Ovary (tissue), 3 donors: ENCODE measurements around the gene RBM25.

Source experiments
- EP300 ChIP-seq: sonication (generic); formaldehyde crosslinking; IDR thresholded peaks from one replicate; pipeline ENCODE4 v1.6.1; 2017; ENCODE audit warnings: antibody characterized with exemption
- TF ChIP-seq, protein P1 (sequence below), 3 donors: fragments of 450-650 bp in 2 of 3; fragments of 200-600 bp in 1 of 3; IDR thresholded peaks; one replicate each; pipeline versions ENCODE4 v1.5.1 to v1.8.0; 2016 to 2022; ENCODE audit warnings: antibody characterized with exemption in 3 of 3, mild to moderate bottlenecking in 1 of 3
- donor health status: DM: no; HTN: no; CAD: no.

DNA sequence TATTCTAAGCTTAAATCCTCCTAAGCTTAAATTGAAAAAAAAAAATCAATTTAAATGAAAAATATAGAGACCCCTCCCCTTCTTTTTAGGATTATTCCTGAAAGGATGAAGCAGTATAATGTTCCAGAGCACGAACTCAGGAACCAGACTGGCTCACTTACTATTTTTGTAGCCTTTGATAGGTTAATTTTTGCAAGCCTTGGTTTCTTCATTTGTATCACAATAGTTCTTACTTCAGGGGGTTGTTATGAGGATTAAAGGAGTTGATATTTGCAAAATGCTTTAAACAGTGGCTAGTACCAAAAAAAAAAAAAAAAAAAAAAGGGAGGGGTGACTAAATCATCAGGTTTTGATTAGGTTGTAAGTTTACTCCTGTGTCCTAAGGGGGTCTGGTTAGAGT, 3.1 kb upstream of the RBM25 start:
- no peak for TF ChIP-seq EP300
- TF ChIP-seq, protein P1, sequence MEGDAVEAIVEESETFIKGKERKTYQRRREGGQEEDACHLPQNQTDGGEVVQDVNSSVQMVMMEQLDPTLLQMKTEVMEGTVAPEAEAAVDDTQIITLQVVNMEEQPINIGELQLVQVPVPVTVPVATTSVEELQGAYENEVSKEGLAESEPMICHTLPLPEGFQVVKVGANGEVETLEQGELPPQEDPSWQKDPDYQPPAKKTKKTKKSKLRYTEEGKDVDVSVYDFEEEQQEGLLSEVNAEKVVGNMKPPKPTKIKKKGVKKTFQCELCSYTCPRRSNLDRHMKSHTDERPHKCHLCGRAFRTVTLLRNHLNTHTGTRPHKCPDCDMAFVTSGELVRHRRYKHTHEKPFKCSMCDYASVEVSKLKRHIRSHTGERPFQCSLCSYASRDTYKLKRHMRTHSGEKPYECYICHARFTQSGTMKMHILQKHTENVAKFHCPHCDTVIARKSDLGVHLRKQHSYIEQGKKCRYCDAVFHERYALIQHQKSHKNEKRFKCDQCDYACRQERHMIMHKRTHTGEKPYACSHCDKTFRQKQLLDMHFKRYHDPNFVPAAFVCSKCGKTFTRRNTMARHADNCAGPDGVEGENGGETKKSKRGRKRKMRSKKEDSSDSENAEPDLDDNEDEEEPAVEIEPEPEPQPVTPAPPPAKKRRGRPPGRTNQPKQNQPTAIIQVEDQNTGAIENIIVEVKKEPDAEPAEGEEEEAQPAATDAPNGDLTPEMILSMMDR (IDR thresholded peaks at IDR 0.05): no peak
